OCI-LY3 (cell line): ENCODE measurements around the gene SLC38A5.

Source experiments
- H2AFZ ChIP-seq: fragments of 200-600, 300-600 bp; shearing (Covaris generic); 2 replicates; pipeline ENCODE4 v1.6.0; 2014; ENCODE audit warnings: antibody characterized with exemption, low read depth, low read length
- H3K27ac ChIP-seq: fragments of 200-600, 300-600 bp; sonication (generic); 2 replicates; pipeline ENCODE4 v1.5.1; 2014; ENCODE audit warnings: mild to moderate bottlenecking, low read length, moderate library complexity, mixed read lengths
- H3K27me3 ChIP-seq: fragments of 200-600, 300-600 bp; sonication (generic); 2 replicates; pipeline ENCODE4 v1.6.1; 2014; ENCODE audit warnings: low read depth, low read length, mixed read lengths
- H3K36me3 ChIP-seq: fragments of 200-600, 300-600 bp; sonication (generic); replicated peaks from 2 replicates; pipeline ENCODE3; 2014; ENCODE audit warnings: low read depth, low read length, mixed read lengths
- H3K4me1 ChIP-seq: fragments of 300-600, 200-600 bp; sonication (generic); 2 replicates; pipeline ENCODE4 v1.6.1; 2014; ENCODE audit warnings: low read length, mixed read lengths
- H3K4me2 ChIP-seq: fragments of 200-600, 300-600 bp; sonication (generic); 2 replicates; pipeline ENCODE4 v1.6.1; 2014; ENCODE audit warnings: low read length, mixed read lengths
- H3K4me3 ChIP-seq: fragments of 300-600, 200-600 bp; sonication (generic); 2 replicates; pipeline ENCODE4 v1.5.1; 2014; ENCODE audit warnings: antibody characterized with exemption, mild to moderate bottlenecking, low read length, moderate library complexity
- H3K79me2 ChIP-seq: fragments of 300-600, 200-600 bp; shearing (Covaris generic); 2 replicates; pipeline ENCODE4 v1.6.1; 2014; ENCODE audit warnings: mild to moderate bottlenecking, low read length, mixed read lengths
- H3K9ac ChIP-seq: fragments of 300-600, 200-600 bp; shearing (Covaris generic); 2 replicates; pipeline ENCODE4 v1.6.0; 2014; ENCODE audit warnings: mild to moderate bottlenecking, low read length, moderate library complexity
- H3K9me3 ChIP-seq: fragments of 200-600, 300-600 bp; shearing (Covaris generic); 2 replicates; pipeline ENCODE4 v1.6.1; 2014; ENCODE audit warnings: low read length, mixed read lengths; ENCODE audit not compliant: insufficient read depth
- H4K20me1 ChIP-seq: fragments of 200-600, 300-600 bp; sonication (generic); 2 replicates; pipeline ENCODE4 v1.6.1; 2016; ENCODE audit warnings: low read length, mixed read lengths; ENCODE audit not compliant: insufficient read depth
- EZH2phosphoT487 ChIP-seq: fragments of 200-600 bp; shearing (Covaris generic); IDR thresholded peaks from 2 replicates; pipeline ENCODE4 v1.6.1; 2018; ENCODE audit warnings: antibody characterized with exemption, mixed run types, low read depth
- TF ChIP-seq, protein P1 (sequence below): fragments of 200-600, 300-600 bp; sonication (generic); IDR thresholded peaks from 2 replicates; pipeline ENCODE4 v1.5.1; 2014; ENCODE audit warnings: antibody characterized with exemption, low read length, low read depth

SLC38A5 gene

DNA sequence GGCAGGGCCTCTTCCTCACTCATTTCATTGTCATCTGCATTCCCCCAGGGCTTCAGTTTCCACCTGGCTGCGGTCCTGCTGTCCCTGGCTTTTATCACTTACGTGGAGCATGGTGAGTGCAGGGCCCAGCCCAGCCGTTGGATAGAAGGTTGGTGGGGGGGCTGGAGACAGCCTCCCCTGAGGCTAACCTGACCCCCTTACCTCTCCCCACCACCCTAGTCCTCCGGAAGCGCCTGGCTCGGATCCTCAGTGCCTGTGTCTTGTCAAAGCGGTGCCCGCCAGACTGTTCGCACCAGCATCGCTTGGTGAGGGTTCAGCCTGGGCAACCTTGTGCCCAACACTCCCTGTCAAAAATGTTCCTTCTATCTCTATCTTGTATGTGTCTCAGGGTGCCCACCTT is 45.8 kb upstream of the SLC38A5 start:
- Histone ChIP-seq H3K79me2 (no peaks in the 10 kb centered on the region), H3K9me3 (no peaks in the 10 kb centered on the region), H4K20me1 (no peaks in the 10 kb centered on the region), H3K27ac (no peak overlapping the region), H3K4me3 (no peak overlapping the region), H3K4me1 (peaks cover 6% of the 10 kb centered on the region), H3K4me2 (no peak overlapping the region), H2AFZ (no peak overlapping the region), H3K27me3 (no peaks in the 10 kb centered on the region), H3K36me3 (no peaks in the 10 kb centered on the region), H3K9ac (no peak overlapping the region)
- TF ChIP-seq EZH2phosphoT487: no peak
- TF ChIP-seq, protein P1, sequence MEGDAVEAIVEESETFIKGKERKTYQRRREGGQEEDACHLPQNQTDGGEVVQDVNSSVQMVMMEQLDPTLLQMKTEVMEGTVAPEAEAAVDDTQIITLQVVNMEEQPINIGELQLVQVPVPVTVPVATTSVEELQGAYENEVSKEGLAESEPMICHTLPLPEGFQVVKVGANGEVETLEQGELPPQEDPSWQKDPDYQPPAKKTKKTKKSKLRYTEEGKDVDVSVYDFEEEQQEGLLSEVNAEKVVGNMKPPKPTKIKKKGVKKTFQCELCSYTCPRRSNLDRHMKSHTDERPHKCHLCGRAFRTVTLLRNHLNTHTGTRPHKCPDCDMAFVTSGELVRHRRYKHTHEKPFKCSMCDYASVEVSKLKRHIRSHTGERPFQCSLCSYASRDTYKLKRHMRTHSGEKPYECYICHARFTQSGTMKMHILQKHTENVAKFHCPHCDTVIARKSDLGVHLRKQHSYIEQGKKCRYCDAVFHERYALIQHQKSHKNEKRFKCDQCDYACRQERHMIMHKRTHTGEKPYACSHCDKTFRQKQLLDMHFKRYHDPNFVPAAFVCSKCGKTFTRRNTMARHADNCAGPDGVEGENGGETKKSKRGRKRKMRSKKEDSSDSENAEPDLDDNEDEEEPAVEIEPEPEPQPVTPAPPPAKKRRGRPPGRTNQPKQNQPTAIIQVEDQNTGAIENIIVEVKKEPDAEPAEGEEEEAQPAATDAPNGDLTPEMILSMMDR: no peak

DNA sequence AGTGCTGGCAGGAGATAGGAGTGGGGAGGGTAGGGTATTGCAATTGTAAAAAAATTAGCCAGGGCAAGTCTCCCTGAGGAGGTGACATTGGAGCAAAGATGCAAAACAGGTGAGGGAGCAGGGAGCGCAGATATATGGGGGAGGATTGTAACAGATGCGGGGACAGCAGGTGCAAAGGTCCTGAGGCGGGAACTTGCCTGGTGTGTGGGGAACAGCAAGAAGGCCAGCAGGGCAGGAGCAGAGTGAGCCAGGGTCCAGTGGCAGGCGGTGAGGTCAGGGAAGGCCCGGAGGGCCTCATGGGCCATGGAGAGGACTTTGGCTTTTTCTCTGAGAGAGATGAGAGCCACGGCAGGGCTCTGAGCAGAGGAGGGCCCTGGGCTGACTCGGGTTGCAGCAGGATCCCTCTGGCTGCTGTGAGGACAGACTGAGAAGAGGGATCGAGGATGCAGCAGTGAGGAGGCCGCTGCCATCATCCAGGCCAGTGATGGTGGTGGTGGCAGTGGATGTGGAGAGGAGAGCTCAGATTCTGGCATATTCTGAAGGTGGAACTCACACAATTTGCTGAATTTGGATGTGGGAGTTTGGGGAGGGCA is 44.9 kb upstream of the SLC38A5 start:
- TF ChIP-seq, protein P1: no peak
- TF ChIP-seq EZH2phosphoT487: no peak
- H3K27ac ChIP-seq: no peak overlapping the region
- no peaks in the 10 kb centered on the region for H3K9me3 ChIP-seq
- no peaks in the 10 kb centered on the region for H4K20me1 ChIP-seq
- H3K9ac ChIP-seq: no peak overlapping the region
- no peak overlapping the region for H2AFZ ChIP-seq
- no peaks in the 10 kb centered on the region for H3K4me1 ChIP-seq
- no peaks in the 10 kb centered on the region for H3K36me3 ChIP-seq
- H3K79me2 ChIP-seq: no peaks in the 10 kb centered on the region
- H3K4me3 ChIP-seq: no peak overlapping the region
- no peak overlapping the region for H3K4me2 ChIP-seq
- no peaks in the 10 kb centered on the region for H3K27me3 ChIP-seq

DNA sequence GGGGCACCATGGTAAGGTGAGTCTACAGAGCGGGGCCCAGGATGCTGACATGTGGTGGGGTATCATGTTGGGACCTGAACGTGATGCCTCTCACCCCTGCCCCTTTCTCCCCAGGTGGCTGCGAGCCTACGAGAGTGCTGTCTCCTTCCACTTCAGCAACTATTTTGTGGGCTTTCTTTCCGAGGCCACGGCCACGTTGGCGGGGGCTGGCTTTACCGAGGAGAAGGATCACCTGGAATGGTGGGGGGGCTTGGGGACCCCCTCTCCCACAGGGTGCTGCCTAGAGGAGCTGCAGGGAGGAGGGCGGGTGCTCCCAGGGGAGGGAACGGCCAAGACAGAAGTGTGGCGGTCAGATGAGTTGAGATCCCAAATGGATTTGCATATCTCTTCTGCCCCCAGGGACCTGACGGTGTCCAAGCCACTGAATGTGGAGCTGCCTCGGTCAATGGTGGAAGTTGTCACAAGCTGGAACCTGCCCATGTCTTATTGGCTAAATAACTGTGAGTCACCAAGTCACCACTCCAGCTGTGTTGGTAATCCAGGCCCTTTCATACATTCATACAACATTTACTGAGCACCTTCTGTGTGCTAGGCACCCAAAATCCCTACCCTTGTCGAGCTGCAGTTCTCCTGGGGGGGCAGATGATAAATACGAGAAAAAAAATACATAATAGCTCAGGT is 44.2 kb upstream of the SLC38A5 start:
- Histone ChIP-seq H3K9ac (no peak overlapping the region), H2AFZ (no peak overlapping the region), H3K27me3 (no peaks in the 10 kb centered on the region), H3K27ac (no peak overlapping the region), H3K36me3 (no peaks in the 10 kb centered on the region), H4K20me1 (no peaks in the 10 kb centered on the region), H3K4me2 (no peak overlapping the region), H3K9me3 (no peaks in the 10 kb centered on the region), H3K79me2 (no peaks in the 10 kb centered on the region), H3K4me3 (no peak overlapping the region), H3K4me1 (peaks cover 5% of the 10 kb centered on the region; the same call in 1 of the 2 replicates)
- TF ChIP-seq EZH2phosphoT487: no peak
- TF ChIP-seq, protein P1: no peak

DNA sequence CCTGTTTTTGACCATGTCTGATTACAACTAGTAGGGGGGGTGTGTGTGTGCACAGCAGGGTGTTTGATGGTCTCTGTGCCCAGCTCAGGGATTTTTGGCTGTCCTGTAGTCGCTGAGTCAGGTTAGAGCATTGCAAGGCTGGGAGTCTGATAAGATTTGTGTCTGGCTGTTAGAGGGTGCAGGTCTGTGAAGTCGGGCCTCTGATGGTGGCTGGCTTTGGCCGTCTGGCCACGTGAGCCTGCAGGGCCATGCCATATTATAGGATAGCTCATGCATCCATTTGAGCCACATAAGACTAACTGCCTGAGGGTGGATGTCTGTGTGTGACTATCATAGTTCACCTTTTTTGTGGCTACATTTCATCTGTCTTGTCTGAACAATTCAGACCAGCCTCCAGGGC is 43.6 kb upstream of the SLC38A5 start:
- H3K4me2 ChIP-seq: no peak overlapping the region
- no peak overlapping the region for H3K9ac ChIP-seq
- no peaks in the 10 kb centered on the region for H3K27me3 ChIP-seq
- H3K9me3 ChIP-seq: no peaks in the 10 kb centered on the region
- no peak overlapping the region for H2AFZ ChIP-seq
- no peaks in the 10 kb centered on the region for H3K79me2 ChIP-seq
- no peak overlapping the region for H3K4me3 ChIP-seq
- TF ChIP-seq, protein P1: no peak
- TF ChIP-seq EZH2phosphoT487: no peak
- H3K36me3 ChIP-seq: no peaks in the 10 kb centered on the region
- H4K20me1 ChIP-seq: no peaks in the 10 kb centered on the region
- peaks cover 5% of the 10 kb centered on the region; the same call in 1 of the 2 replicates for H3K4me1 ChIP-seq
- H3K27ac ChIP-seq: no peak overlapping the region
